ENCODE data around the gene MYZAP. TPM values are rescaled to one million over a fixed set of nuclear protein-coding genes. Genes with fewer than 3 reads are reported as not detected.

The MYZAP gene
- total RNA-seq, 2 experiments from 2014 or later, result not detected

- POLR2A ChIA-PET, result no interaction called here
- CTCF ChIA-PET, result no interaction called here
Measured at GRCh38 chr15:57589754-57590153, 1.9 kb upstream of the MYZAP start.

- POLR2A ChIA-PET, result no interaction called here
- CTCF ChIA-PET, result no interaction called here
Measured at GRCh38 chr15:57591237-57591821, 375 bp upstream of the MYZAP start.

- ChIA-PET POLR2A (no interaction called here), CTCF (no interaction called here)
Measured at GRCh38 chr15:57592426-57592825, 722 bp downstream of the MYZAP start.

GRCh38 chr15:57592836-57593420 lies 1.2 kb downstream of the MYZAP start:
- ChIA-PET POLR2A (no interaction called here), CTCF (no interaction called here)

- CTCF ChIA-PET, result no interaction called here
- POLR2A ChIA-PET, result no interaction called here
Measured at GRCh38 chr15:57594479-57594878, 2.8 kb downstream of the MYZAP start.

- POLR2A ChIA-PET, result no interaction called here
- CTCF ChIA-PET, result no interaction called here
Measured at GRCh38 chr15:57595011-57595866, 3.5 kb downstream of the MYZAP start.

- ChIA-PET POLR2A (no interaction called here), CTCF (no interaction called here)
Measured at GRCh38 chr15:57596301-57596855, 4.7 kb downstream of the MYZAP start.

- ChIA-PET CTCF (no interaction called here), POLR2A (no interaction called here)
Measured at GRCh38 chr15:57596978-57597377, 5.3 kb downstream of the MYZAP start.

GRCh38 chr15:57597431-57597830 lies 5.7 kb downstream of the MYZAP start:
- POLR2A ChIA-PET, result no interaction called here
- CTCF ChIA-PET, result interaction anchor here (1.2 kb wide), 1 partner anchor 10 kb away, joined by 3 read pairs; no protein-coding TSS in a partner anchor

- ChIA-PET CTCF (interaction anchor here (1.2 kb wide), 1 partner anchor 9 kb away, joined by 3 read pairs; no protein-coding TSS in a partner anchor), POLR2A (no interaction called here)
Measured at GRCh38 chr15:57598346-57598745, 6.6 kb downstream of the MYZAP start.

- CTCF ChIA-PET, result no interaction called here
- POLR2A ChIA-PET, result interaction anchor here (0.7 kb wide), 1 partner anchor 98 kb away, joined by 5 read pairs; no protein-coding TSS in a partner anchor
Measured at GRCh38 chr15:57599296-57599810, 7.6 kb downstream of the MYZAP start.

GRCh38 chr15:57600197-57600596 lies 8.5 kb downstream of the MYZAP start:
- POLR2A ChIA-PET, result no interaction called here
- CTCF ChIA-PET, result no interaction called here

GRCh38 chr15:57604507-57604906 lies 12.8 kb downstream of the MYZAP start:
- ChIA-PET POLR2A (no interaction called here), CTCF (no interaction called here)

GRCh38 chr15:57605491-57605890 lies 13.8 kb downstream of the MYZAP start:
- POLR2A ChIA-PET, result no interaction called here
- CTCF ChIA-PET, result no interaction called here

GRCh38 chr15:57606048-57606447 lies 14.3 kb downstream of the MYZAP start:
- ChIA-PET POLR2A (no interaction called here), CTCF (no interaction called here)

GRCh38 chr15:57606816-57607215 lies 15.1 kb downstream of the MYZAP start:
- ChIA-PET POLR2A (no interaction called here), CTCF (interaction anchor here (1.3 kb wide), 1 partner anchor 9 kb away, joined by 3 read pairs; no protein-coding TSS in a partner anchor)

GRCh38 chr15:57607570-57608000 lies 15.9 kb downstream of the MYZAP start:
- ChIA-PET CTCF (interaction anchor here (1.3 kb wide), 1 partner anchor 9 kb away, joined by 3 read pairs; no protein-coding TSS in a partner anchor), POLR2A (no interaction called here)

- ChIA-PET POLR2A (no interaction called here), CTCF (no interaction called here)
Measured at GRCh38 chr15:57609805-57610529, 18.3 kb downstream of the MYZAP start.

GRCh38 chr15:57611123-57611522 lies 19.4 kb downstream of the MYZAP start:
- POLR2A ChIA-PET, result no interaction called here
- CTCF ChIA-PET, result no interaction called here

GRCh38 chr15:57611938-57612337 lies 20.2 kb downstream of the MYZAP start:
- ChIA-PET POLR2A (no interaction called here), CTCF (no interaction called here)
